GM12891 (cell line): Measurements from ENCODE around the gene PLCH2.

Source experiments
- POLR2A ChIP-seq: IDR thresholded peaks from 2 replicates; pipeline ENCODE4 v1.6.1; 2011; ENCODE audit warnings: low read depth, low read length, control low read depth
- POLR2AphosphoS5 ChIP-seq: IDR thresholded peaks from 2 replicates; pipeline ENCODE4 v1.6.1; 2011; ENCODE audit warnings: low read depth, low read length, control low read depth
- POU2F2 ChIP-seq: IDR thresholded peaks from 2 replicates; pipeline ENCODE4 v1.6.1; 2011; ENCODE audit warnings: low read depth, mild to moderate bottlenecking, control low read depth, low read length, moderate library complexity
- SPI1 ChIP-seq: IDR thresholded peaks from 2 replicates; pipeline ENCODE4 v1.6.1; 2011; ENCODE audit warnings: low read depth, low read length, control low read depth
- TAF1 ChIP-seq: IDR thresholded peaks from 2 replicates; pipeline ENCODE4 v1.6.1; 2011; ENCODE audit warnings: low read depth, low read length, control low read depth

DNA sequence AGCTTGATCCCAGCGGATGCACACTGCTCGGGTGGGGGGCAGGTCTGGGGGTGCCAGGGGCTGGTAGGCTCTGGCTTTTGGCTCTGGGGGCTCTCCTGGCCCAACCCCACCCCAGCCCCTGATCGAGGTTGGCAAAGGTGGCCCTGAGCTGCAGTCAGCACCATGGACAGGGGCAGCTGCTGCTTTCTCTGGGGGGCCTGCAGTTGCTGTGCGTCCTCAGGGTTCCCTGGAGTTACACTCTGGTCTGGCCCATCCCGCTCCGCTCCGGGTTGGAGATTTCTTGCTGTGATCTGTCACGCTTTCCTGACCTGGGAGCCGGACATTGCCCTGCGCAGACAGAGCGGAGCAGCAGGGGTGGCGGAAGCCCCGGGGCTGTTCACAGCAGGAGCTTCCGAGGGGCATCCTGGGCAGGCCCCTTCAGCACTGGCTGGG is 8.0 kb upstream of the PLCH2 start:
- TF ChIP-seq POU2F2 (no peak), POLR2AphosphoS5 (no peak), POLR2A (no peak), TAF1 (no peak), SPI1 (no peak)
